HG03442 (cell line): Measurements from ENCODE around the gene CPT2.

ENCODE experiments used
- ATAC-seq: cut with Tn5 transposase; IDR thresholded peaks from one replicate; pipeline ENCODE4 v1.9.1; 2021; ENCODE audit warnings: mild to moderate bottlenecking, moderate library complexity; ENCODE audit not compliant: unreplicated experiment

CPT2 gene

DNA sequence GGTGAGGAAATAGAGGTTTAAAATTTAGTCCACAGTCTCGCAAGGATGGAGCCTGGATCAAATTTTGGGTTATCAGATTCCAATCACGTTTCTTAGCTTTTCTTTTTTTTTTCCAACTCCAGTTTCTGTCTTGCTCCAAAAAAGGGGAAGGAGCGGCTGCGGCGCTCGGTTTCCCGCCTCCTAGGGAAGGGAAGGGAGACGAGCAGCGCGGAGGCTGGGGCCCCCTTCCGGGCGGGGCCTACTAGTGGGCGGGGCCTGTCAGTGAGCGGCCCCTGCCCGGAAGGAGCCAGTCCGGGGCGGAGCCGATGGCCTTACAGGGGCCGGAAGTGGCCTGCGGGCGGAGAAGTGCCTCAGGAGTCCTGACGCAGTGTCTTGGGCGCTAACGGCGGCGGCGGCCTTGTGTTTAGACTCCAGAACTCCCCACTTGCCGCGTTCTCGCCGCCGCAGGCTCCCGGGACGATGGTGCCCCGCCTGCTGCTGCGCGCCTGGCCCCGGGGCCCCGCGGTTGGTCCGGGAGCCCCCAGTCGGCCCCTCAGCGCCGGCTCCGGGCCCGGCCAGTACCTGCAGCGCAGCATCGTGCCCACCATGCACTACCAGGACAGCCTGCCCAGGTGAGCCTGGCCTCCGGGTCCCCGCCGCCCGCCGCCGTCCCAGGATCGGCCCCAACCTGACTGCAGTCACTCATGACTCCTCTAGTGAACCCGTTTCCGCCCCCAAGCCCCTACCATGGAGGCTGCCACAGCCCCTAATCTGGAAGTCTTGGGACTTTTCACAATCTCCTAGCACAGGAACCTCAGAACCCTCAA is at the start of gene CPT2:
CPT2 (plus strand) TSS at position 340 of the 806 bp plus-strand sequence; CDS start at position 460, 120 bp downstream.
- ATAC-seq, result peak; percentile 99

DNA sequence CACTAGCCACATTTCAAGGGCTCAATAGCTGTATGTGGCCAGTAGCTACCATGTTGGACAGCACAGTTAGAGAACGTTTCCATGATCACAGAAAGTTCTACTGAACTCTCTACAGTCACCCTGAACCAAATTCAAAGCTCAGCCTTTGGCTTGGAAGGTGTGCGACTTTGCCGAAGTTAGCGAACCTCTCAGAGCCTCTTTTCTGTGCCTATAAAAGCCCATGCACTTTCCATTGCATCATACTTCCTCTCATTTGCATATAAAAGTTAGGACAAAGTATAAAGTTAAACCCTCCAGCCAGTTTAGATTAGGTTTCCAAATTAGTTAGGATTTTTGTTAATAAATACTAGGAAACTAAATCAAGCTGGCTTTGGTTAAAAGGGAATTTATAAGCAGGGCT is 49.5 kb upstream of the CPT2 start:
- no peak for ATAC-seq

DNA sequence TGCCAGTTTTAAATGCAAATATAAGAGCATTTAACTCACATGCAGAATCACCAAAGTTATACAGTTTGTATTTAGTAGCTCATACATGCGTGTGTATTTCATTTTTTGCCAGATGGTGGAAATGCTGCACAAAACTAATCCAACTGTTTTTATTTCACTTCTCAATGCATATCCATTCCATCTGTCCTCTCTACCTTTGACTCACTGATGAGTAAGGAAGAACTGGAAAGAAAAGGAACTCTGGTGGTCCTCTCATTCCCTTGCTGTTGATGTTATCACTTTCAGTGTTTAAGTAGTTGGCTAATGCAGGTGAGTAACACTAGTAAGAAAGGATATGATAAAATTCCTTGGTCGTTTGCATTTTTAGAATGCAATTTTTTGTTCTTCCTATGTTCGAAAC is 48.5 kb upstream of the CPT2 start:
- no peak for ATAC-seq

DNA sequence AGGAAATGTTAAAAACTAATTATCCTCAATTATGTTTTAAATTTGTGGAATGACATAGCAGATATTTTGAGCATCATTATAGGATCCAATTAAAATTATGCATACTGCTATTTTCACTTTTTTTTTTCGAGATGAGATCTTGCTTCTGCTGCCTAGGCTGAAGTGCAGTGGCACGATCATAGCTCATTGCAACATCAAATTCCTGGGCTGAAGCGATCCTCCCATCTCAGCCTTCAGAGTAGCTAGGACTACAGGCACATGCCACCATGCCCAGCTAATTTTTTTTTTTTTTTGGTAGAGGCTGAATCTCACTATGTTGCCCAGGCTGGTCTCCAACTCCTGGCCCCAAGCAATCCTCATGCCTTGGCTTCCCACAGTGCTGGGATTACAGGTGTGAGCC is 42.9 kb upstream of the CPT2 start:
- no peak for ATAC-seq

DNA sequence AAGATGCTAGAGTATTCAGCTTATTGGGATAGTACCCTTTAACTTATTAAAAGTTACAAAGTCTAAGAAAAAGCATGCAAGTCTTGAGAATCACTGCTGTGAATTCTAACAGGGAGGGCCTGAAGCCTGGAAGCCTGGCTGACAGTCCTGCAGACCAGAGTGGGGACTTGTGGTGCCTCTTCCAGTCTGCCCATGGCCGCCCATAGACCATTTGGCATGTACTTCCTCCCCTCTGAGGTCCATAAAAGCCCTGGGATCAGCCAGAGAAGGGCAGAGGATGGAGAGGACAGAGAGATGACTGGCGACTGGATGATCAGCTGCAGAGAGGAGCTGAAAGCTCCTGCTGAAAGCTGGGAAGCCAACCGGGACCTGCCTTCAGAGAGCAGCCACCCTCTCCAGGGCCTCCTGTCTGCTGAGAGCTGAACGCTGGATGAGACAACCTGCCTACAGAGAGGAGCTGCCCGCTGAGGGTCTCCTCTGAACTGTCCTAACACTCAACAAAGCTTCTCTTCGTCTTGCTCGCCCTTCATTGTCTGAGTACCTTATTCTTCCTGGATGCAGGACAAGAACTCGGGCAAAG is 41.7 kb upstream of the CPT2 start:
- ATAC-seq, result no peak

DNA sequence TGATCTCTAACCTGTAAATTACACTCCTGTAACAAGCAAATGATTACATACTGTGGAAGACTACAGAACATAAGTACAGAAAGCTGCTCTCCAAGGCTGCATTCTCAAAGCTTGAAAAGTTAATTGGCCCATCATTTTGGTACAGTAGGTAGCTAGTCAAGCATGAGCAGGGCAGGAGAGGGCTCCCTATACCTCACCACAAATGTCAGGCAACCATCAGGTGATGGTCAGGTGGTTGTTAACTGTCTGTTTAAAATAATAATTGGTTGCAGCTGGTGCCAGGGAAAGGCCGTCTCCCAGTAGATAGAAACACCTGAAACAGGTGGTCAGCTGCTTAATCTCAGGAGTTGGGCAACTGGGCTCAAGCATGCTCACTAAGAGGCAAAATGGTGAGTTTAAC is 41.1 kb upstream of the CPT2 start:
- no peak for ATAC-seq

DNA sequence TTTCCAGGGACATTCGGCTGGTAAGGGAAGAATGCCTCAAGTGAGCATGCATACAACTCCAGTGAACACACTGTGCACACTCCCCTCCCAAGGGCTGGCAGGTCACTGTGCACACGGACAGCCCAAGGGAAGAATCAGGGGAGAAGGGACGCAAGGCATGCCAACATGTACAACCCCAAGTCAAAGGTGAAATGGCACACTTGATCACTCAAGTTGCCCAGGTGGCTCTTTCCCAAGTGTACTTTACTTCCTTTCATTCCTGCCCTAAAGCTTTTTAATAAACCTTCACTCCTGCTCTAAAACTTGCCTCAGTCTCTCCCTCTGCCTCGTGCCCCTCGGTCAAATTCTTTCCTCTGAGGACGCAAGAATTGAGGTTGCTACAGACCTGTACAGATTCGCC is 40.7 kb upstream of the CPT2 start:
- ATAC-seq, result no peak

DNA sequence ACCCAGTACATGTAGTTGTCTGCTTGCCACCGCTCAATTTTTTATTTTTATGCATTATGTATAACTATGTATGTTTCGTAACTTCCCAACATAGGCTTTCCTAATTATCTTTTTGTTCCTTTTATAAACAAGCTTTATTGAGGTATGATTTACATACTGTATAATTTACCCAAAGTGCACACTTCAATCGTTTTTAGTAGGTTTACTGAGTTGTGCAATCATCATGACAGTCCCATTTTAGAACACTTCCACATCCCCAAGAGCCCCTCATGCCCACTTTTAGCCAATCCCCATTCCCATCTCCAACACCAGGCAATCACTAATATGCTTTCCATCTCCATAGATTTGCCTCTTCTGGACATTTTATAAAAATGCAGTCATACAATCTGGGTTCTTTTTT is 39.8 kb upstream of the CPT2 start:
- no peak for ATAC-seq

DNA sequence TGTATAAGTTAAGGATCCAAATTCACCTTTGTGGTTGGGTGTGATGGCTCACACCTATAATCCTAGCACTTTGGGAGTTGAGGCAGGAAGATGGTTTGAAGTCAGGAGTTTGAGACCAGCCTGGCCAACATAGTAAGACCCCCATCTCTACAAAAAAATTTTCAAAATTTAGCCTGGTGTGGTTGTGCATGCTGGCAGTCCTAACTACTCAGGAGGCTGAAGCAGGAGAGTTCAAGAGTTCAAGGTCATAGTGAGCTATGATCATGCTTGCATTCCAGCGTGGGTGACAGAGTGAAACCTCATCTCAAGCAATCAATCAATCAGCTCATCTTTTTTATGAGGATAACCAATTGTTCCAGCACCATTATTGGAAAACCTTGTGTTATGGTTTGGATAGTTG is 37.7 kb upstream of the CPT2 start:
- ATAC-seq, result no peak

DNA sequence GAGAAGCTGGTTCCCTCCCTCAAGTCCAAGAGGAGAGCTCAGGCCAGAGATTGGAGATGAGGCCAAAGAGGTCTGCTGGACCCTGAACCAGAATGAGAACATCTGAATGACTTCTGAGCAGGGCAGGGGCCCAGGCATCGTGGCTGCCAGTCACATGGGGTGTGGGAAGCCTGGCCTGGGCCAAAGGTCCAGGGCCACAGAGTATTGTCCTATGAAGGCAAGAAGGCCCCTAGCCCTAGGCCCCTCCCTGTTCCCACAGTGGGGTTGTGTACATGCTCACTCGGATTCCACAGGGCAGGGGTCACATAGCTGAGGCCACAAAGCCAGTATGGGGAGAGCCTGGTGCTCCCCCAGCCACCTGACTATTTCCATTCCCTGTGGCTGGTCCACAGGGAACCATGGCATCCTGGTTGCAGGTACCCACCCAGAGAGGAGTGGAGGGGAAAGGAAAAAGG is 35.7 kb upstream of the CPT2 start:
- no peak for ATAC-seq

DNA sequence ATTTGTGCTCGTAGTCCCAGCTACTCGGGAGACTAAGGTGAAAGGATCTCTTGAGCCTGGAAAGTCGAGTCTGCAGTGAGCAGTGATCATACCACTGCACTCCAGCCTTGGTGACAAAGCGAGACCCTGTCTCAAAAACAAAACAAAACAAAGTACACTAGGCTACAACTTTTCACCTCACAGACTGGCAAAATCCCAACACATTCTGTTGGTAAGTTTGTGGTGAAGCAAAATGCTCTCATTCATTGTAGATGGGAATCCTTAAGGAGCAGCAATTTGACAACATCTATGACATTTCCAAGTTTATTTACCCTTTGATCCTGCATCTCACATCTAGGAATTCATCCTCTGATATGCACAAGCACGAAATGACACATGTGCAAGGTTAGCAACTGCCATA is 34.0 kb upstream of the CPT2 start:
- no peak for ATAC-seq

DNA sequence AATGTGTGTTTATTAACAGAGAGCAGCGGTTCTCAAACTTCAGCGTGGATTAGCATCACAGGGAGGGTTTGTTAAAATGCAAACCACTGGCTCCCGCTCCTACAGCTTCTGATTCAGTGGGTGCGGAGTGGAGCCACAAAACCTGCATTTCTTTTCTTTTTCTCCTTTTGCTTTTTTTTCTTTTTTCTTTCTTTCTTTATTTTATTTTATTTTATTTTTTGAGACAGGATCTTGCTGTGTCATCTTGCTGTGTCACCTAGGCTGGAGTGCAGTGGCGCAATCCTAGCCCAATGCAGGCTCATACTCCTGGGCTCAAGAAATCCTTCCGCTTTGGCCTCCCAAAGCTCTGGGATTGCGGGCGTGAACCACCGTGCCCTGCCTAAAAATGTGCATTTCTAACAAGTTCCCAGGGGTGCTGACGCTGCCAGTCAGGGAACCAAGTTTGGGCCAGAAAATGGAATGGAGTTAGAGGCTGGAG is 33.3 kb upstream of the CPT2 start:
- ATAC-seq, result no peak

DNA sequence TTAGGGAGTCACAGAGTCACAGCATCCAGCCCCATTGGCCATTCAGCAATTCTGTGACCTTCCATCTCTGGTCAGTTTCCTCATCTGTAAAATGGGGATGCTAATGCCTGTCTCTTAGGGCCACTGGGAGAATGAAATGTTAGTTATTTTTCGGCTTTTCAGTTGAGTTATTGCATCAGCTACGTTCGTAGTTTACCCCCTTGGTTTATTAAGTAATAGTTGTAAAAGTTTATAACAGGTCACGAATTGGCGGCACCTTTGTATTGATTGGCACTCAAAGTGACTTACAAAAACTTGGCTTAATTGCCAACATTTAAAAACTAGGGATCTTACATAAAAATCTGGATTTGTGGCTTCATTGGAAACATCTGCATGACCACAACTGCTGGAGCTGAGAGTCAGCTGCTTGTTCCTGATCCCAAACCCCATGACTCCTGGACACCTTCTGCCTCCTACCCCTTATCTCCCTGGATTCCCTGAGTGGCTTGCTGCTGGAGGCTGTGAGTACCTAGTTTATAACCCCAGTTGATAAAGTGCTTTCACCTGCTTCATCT is 31.1 kb upstream of the CPT2 start:
- ATAC-seq, result no peak

DNA sequence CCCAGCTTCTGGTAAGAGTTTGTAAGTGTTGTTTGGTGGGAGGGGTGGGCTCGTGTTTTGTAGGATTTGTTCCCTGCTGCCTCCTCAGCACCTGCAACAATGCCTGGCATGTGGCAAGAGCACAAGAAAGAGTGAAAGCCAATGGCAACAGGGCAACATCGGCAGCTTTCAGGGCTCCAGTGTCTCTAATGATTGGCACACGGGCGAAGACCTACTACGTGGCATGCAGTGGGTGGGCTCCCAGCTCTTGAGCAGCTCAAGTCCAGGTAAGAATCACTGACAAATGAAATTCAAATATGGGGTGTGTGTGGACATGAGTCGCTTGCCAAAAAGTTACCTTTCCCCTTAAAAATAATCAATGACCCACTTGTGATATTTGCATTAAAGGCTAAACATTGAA is 30.3 kb upstream of the CPT2 start:
- ATAC-seq, result no peak

DNA sequence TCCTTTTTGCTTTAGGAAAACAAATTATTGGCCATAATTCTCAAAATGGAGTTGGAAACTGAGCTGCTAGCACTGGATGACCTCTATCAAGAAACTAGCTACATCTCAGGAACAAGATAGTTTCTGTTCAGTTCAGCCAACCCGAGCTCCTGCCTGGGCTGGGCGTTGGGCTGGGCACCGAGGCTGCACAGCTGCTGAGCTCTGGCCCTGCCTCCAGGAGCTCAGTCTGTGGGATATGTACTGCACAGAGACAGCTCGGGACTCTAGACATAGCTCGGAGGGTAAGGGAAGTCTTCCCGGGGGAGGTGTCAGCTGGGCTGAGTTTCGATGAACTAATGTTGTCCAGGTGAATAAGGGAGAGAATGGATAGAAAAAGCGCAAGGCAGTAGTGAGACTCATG is 29.7 kb upstream of the CPT2 start:
- no peak for ATAC-seq

DNA sequence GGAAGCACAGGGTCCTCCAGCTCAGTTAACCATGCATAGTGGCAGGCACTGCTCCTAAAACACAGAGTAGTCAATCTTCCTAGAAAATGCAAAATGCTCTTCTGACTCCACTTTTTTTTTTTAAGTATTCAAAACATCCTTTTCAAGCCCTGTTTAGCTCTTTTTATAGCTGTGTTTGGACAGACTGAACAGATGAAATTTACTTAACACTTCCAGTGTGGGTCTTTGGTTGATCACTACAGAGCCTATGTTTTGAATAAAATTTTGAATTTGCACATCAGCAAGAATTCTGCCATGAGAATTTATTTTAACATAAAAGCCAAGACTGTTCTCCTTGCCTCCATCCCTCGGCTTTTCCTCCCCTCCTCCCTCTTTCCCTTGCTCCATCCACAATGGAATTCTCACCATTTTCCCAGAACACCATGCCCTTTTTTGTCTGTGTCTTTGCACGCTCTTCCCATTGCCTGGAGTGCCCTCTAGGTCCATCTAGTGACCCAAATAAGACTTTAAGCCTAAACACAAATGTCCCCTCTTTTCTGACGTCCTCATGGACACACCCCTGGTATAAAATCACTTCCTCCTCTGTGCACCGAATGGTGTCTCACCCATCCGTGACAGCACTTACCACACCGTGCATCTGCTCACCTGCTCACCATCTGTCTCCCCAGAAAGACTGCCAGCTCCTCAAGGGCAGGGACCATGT is 24.0 kb upstream of the CPT2 start:
- ATAC-seq, result no peak

DNA sequence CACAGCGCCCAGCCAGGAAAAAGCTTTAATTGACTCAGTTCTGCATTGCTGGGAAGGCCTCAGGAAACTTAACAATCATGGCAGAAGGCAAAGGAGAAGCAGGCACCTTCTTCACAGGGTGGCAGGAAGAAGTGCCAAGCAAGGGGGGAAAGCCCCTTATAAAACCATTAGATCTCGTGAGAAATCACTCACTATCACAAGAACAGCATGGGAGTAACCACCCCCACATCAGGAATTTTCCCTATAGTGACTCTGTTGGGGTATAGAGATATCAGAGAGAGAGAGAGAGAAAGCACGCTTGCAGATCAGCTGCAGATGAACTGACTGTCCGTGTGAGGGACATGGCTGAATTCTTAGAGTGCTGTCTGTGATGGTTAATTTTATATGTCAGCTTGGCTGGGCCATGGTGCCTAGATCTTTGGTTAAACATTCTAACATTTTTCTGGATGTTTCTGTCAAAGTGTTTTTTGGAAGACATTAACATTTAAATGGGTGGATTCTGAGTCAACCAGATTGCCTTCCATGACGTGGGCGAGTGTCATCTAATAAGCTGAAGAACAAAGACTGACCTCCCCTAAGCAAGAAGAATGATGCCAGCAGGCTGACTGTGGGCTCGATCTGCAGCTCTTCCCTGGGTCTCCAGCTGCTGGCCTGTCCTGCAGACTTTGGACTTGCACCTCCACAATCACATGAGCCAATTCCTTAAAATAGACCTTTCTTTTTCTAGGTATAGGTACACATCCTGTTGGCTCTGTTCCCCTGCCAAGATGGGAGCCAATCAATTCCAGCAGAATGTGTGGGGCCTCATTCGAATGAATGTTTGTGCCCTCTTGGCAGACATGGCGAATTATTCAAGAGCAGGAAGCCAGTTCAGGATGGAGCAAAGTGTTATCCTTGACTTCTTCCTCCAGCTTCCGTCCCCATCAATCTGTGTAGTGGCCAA is 21.4 kb upstream of the CPT2 start:
- ATAC-seq, result no peak

DNA sequence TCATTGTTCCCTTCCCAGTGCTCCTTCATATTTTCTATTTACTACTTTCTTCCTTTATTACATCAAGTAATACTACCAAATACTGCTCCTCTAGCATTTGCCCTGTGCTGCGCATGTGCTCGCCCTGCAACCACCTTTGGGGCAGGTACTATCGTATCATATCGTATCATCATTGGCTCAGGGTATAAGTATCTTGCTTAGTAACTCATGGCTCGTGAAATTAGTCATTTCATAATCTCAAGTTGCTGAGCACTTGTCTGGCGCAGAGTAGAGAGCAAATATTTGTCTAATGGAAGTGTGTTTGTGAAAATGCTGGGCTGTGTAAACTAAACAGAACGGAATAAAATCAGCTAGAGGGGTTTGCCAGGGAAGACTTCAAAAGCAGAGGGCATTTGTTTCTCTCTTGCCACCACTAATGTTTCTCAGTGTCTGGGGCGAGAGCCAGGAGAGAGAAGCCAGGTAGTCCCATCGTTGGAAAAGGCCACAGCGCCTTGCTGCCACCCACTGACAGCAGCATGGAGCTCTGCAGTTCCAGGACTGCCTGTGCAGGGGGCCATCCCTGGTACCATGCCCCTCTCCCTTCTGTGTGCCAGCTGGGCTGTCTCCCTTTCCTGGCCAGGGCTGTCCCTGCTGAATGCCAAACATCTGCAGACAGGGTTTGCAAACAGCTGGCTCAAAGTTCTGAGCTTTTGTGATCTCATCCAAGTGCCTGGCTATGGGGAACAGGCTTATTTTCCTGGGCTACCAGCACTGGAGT is 20.0 kb upstream of the CPT2 start:
- no peak for ATAC-seq

DNA sequence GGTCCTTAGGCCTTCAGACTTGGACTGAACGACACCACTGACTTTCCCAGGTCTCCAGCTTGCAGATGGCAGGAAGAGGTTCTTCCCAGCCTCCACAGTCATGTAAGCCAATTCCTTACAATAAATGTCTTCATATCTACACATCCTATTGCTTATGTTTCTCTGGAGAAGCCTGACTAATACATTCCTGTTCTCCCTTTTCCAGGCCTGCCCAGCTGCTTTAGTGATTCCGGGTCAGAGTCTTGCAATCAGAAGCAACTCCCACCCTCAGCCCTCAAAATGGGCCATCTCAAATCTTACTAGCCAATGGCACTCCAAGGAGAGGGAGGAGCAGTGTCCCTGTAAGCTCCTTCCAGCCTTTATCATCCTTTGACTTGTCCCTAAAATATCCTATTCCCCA is 16.4 kb upstream of the CPT2 start:
- ATAC-seq, result no peak

DNA sequence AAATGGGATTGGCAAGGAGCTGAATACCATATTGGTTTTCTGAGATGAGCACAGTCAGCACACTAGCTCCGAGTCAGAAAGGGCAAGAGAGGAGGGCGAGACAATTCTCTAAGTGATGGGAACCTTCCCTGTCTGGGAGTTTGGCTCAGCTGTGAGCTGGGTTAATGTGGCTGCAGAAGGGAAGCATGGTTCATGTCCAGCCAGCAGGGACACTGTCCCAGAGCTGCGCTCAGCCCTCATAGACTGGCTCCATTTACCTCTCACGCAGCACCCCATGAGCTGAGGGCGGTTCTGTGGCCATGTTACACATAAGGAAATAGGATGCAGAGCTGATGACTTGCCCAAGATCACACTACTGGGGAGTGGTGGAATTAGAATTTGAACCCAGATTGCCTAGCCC is 15.7 kb upstream of the CPT2 start:
- no peak for ATAC-seq
